Measurements from ENCODE around the gene ZBTB20. TPM values are rescaled to one million over a fixed set of nuclear protein-coding genes. Genes with fewer than 3 reads are reported as not detected.

ZBTB20 gene
- total RNA-seq, 1 donor from 2014 or later, result 27.5 TPM

DNA sequence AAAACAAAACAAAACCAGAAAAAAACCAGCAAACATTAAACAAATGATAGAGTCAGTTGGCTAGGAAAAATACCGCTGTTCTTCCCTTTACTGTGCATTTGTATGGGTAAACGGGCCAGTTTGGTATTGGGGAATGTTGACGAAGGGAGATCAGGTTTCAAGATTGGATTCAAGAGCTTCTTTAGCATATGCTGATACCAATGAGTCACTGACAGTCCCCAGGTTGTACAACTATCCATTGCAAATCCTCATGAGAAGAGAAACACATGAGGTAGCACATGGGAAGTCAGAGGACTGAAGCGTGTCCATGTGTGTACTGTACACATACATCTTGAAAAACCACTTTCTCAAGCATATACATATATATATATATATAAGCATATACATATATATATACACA lies 827.6 kb downstream of the ZBTB20 start:
- DNase-seq, result no peak
- H3K4me3 Mint-ChIP-seq (ENCODE audit: unreplicated experiment), result no peak overlapping the region
- H3K9me3 Mint-ChIP-seq (ENCODE audit: unreplicated experiment), result no peaks in the 10 kb centered on the region
- no peaks in the 10 kb centered on the region for H3K36me3 Mint-ChIP-seq (ENCODE audit: unreplicated experiment)
- TF ChIP-seq, protein P1, sequence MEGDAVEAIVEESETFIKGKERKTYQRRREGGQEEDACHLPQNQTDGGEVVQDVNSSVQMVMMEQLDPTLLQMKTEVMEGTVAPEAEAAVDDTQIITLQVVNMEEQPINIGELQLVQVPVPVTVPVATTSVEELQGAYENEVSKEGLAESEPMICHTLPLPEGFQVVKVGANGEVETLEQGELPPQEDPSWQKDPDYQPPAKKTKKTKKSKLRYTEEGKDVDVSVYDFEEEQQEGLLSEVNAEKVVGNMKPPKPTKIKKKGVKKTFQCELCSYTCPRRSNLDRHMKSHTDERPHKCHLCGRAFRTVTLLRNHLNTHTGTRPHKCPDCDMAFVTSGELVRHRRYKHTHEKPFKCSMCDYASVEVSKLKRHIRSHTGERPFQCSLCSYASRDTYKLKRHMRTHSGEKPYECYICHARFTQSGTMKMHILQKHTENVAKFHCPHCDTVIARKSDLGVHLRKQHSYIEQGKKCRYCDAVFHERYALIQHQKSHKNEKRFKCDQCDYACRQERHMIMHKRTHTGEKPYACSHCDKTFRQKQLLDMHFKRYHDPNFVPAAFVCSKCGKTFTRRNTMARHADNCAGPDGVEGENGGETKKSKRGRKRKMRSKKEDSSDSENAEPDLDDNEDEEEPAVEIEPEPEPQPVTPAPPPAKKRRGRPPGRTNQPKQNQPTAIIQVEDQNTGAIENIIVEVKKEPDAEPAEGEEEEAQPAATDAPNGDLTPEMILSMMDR (IDR thresholded peaks at IDR 0.05; ENCODE audit: partially characterized antibody, unreplicated experiment), result no peak
- H3K27me3 Mint-ChIP-seq (ENCODE audit: unreplicated experiment), result peaks cover 3% of the 10 kb centered on the region
- H3K27ac Mint-ChIP-seq (ENCODE audit: unreplicated experiment), result peak overlapping the region; percentile 19
- peaks cover 11% of the 10 kb centered on the region for H3K4me1 Mint-ChIP-seq (ENCODE audit: low read depth, unreplicated experiment)

DNA sequence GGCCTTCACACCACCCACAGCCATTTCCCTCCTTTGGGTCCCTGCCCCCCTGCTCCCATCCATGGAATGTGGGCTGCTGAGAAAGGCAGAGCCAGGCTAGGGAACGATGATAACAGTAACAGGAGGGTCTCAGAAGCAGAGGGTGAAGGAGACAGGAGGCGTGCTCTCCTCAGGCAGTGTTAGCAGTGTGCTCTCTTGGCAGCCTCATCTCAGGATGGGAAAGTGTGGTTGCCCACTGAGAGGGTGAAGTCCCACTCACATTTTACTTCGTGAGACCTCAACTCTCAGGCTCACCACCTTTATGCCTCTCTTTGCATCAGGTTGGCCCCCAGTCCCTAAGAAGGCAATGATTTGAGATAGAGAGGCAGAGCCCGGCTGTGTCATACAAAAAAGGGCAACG lies 828.8 kb downstream of the ZBTB20 start:
- peaks cover 3% of the 10 kb centered on the region for H3K27me3 Mint-ChIP-seq (ENCODE audit: unreplicated experiment)
- no peak for DNase-seq
- H3K27ac Mint-ChIP-seq (ENCODE audit: unreplicated experiment), result no peak overlapping the region
- H3K36me3 Mint-ChIP-seq (ENCODE audit: unreplicated experiment), result no peaks in the 10 kb centered on the region
- H3K9me3 Mint-ChIP-seq (ENCODE audit: unreplicated experiment), result no peaks in the 10 kb centered on the region
- H3K4me3 Mint-ChIP-seq (ENCODE audit: unreplicated experiment), result no peak overlapping the region
- TF ChIP-seq, protein P1 (IDR thresholded peaks at IDR 0.05; ENCODE audit: partially characterized antibody, unreplicated experiment), result no peak
- H3K4me1 Mint-ChIP-seq (ENCODE audit: low read depth, unreplicated experiment), result peaks cover 11% of the 10 kb centered on the region

DNA sequence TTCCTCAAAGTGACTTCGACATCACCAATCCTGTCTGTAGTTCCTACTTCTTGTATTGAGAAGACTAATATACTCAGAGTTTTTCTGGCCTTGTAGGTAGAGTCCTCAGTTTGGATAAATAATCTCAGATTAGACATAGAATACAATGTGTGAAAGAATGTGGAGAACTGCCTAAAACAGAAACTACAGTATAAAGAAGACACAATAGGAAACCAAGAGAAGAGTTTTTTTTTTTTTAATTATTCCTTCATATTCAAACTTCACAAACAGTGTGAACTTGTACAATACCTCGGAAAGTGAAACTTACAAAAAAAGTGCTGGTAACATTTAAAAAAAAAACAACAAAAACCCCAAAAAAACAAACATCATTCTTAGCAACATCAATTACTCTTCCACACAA lies 832.8 kb downstream of the ZBTB20 start:
- peaks cover 3% of the 10 kb centered on the region for H3K27me3 Mint-ChIP-seq (ENCODE audit: unreplicated experiment)
- no peak overlapping the region for H3K27ac Mint-ChIP-seq (ENCODE audit: unreplicated experiment)
- TF ChIP-seq, protein P1 (IDR thresholded peaks at IDR 0.05; ENCODE audit: partially characterized antibody, unreplicated experiment), result no peak
- peaks cover 2% of the 10 kb centered on the region for H3K9me3 Mint-ChIP-seq (ENCODE audit: unreplicated experiment)
- no peaks in the 10 kb centered on the region for H3K36me3 Mint-ChIP-seq (ENCODE audit: unreplicated experiment)
- DNase-seq, result no peak
- peaks cover 6% of the 10 kb centered on the region for H3K4me1 Mint-ChIP-seq (ENCODE audit: low read depth, unreplicated experiment)
- no peak overlapping the region for H3K4me3 Mint-ChIP-seq (ENCODE audit: unreplicated experiment)

DNA sequence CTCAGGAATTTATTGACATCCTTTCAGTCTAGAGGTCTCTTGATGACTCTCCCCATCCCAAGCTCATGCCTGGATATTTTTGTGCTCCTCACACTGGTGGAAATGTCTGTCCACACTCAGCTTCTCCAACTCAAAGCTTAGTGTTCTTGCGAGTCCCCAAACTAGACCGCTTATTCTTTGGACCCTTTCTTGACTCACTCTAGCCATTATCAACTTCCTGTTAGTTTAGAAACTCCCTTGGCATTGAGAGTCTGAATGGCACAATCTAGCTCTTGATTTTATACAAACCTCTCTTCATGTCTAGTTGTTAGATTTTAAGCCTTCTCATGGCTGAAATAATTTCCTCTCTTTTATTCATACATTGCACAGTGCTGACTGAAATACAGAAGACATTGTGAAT lies 833.7 kb downstream of the ZBTB20 start:
- Mint-ChIP-seq H3K36me3 (ENCODE audit: unreplicated experiment) (no peaks in the 10 kb centered on the region), H3K4me1 (ENCODE audit: low read depth, unreplicated experiment) (peaks cover 4% of the 10 kb centered on the region), H3K4me3 (ENCODE audit: unreplicated experiment) (no peak overlapping the region), H3K9me3 (ENCODE audit: unreplicated experiment) (peaks cover 2% of the 10 kb centered on the region), H3K27me3 (ENCODE audit: unreplicated experiment) (peaks cover 3% of the 10 kb centered on the region), H3K27ac (ENCODE audit: unreplicated experiment) (no peak overlapping the region)
- TF ChIP-seq, protein P1 (IDR thresholded peaks at IDR 0.05; ENCODE audit: partially characterized antibody, unreplicated experiment), result no peak
- DNase-seq, result no peak

DNA sequence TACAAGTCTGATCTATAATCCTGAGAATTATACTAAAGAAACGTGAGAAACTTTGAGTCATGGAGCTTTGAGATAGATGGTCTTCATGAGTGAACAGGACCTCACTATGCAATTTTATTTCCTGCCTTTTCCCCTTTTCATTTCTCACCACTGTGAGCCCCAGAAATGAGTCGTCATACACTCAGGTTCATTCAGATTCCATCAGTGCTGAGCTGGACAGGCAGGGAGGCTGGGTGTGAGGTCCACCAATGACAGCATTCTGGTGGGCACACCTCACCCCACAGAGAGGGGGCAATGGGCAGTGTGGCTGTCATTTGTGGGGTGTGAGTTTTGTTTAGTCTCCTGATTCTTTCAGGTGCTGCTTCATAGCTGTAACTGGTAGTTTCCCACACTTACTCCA lies 836.4 kb downstream of the ZBTB20 start:
- H3K9me3 Mint-ChIP-seq (ENCODE audit: unreplicated experiment), result peaks cover 7% of the 10 kb centered on the region
- no peak for DNase-seq
- H3K27me3 Mint-ChIP-seq (ENCODE audit: unreplicated experiment), result no peaks in the 10 kb centered on the region
- no peak overlapping the region for H3K4me3 Mint-ChIP-seq (ENCODE audit: unreplicated experiment)
- TF ChIP-seq, protein P1 (IDR thresholded peaks at IDR 0.05; ENCODE audit: partially characterized antibody, unreplicated experiment), result no peak
- H3K4me1 Mint-ChIP-seq (ENCODE audit: low read depth, unreplicated experiment), result no peaks in the 10 kb centered on the region
- H3K27ac Mint-ChIP-seq (ENCODE audit: unreplicated experiment), result no peak overlapping the region
- H3K36me3 Mint-ChIP-seq (ENCODE audit: unreplicated experiment), result peaks cover 6% of the 10 kb centered on the region
